Stimulated activated effector memory CD8-positive, alpha-beta T cell treated with anti-CD3 and anti-CD28 coated beads, Interleukin-12 subunit alpha, Interleukin-12 subunit beta, amount 100 ng/mL, for 72 hours (primary cell): Measurements from ENCODE around the gene KIF3B.
"Not testable (repeated sequence)": the region's sequence is repeated elsewhere in the genome, so short reads cannot be mapped to it uniquely, and the experiment has no call there.

Source experiments
- ATAC-seq: fragments of 150-1000 bp; cut with Tn5 transposase; 2 replicates; pipeline ENCODE4 v1.10.0; 2021
- DNase-seq, 2 donors: peaks; one replicate each; pipeline ENCODE4 v3.0.0; 2021 to 2022; ENCODE audit warnings: low spot score in 2 of 2
- H3K27ac Mint-ChIP-seq: one replicate; pipeline ENCODE4 v1.8.0; 2022; ENCODE audit warnings: mild to moderate bottlenecking, mixed read lengths
- H3K36me3 Mint-ChIP-seq: one replicate; pipeline ENCODE4 v1.8.0; 2022; ENCODE audit warnings: mild to moderate bottlenecking, mixed read lengths
- H3K4me1 Mint-ChIP-seq: one replicate; pipeline ENCODE4 v1.8.0; 2022; ENCODE audit warnings: mixed read lengths
- H3K4me3 Mint-ChIP-seq: one replicate; pipeline ENCODE4 v1.8.0; 2022; ENCODE audit warnings: mild to moderate bottlenecking, mixed read lengths
- H3K9me3 Mint-ChIP-seq: one replicate; pipeline ENCODE4 v1.8.0; 2022; ENCODE audit warnings: mixed read lengths

The KIF3B gene

GRCh38 chr20:32325706-32326503 is 48.5 kb downstream of the KIF3B start:
- H3K27ac Mint-ChIP-seq: peak overlapping the region; percentile 11
- H3K36me3 Mint-ChIP-seq: peaks cover 86% of the 10 kb centered on the region
- no peaks in the 10 kb centered on the region for H3K9me3 Mint-ChIP-seq
- DNase-seq (no peak), ATAC-seq (peak; percentile 67)
- H3K4me1 Mint-ChIP-seq: peaks cover 14% of the 10 kb centered on the region
- H3K4me3 Mint-ChIP-seq: no peak overlapping the region

- peak overlapping the region; percentile 11 for H3K27ac Mint-ChIP-seq
Measured at GRCh38 chr20:32326504-32326845, 49.0 kb downstream of the KIF3B start.

GRCh38 chr20:32327087-32327681 is 49.7 kb downstream of the KIF3B start:
- H3K4me1 Mint-ChIP-seq: peaks cover 19% of the 10 kb centered on the region
- DNase-seq (no peak), ATAC-seq (no peak)
- peak overlapping the region; percentile 11 for H3K27ac Mint-ChIP-seq
- peaks cover 86% of the 10 kb centered on the region for H3K36me3 Mint-ChIP-seq
- H3K4me3 Mint-ChIP-seq: no peak overlapping the region
- H3K9me3 Mint-ChIP-seq: no peaks in the 10 kb centered on the region

More at GRCh38 chr20:32326504-32326845, 49.0 kb downstream of the KIF3B start:
- Mint-ChIP-seq H3K36me3 (peaks cover 86% of the 10 kb centered on the region), H3K9me3 (no peaks in the 10 kb centered on the region), H3K4me3 (no peak overlapping the region), H3K4me1 (peaks cover 14% of the 10 kb centered on the region)
- DNase-seq (no peak), ATAC-seq (peak; percentile 51)

- Mint-ChIP-seq H3K27ac (no peak overlapping the region), H3K9me3 (no peaks in the 10 kb centered on the region), H3K4me3 (no peak overlapping the region), H3K4me1 (peaks cover 44% of the 10 kb centered on the region), H3K36me3 (peaks cover 100% of the 10 kb centered on the region)
- no peak for ATAC-seq
- no peak for DNase-seq
Measured at GRCh38 chr20:32329817-32330554, 52.5 kb downstream of the KIF3B start.

- no peak overlapping the region for H3K4me3 Mint-ChIP-seq
- DNase-seq (no peak), ATAC-seq (no peak)
- peaks cover 98% of the 10 kb centered on the region for H3K36me3 Mint-ChIP-seq
- H3K27ac Mint-ChIP-seq: no peak overlapping the region
- H3K4me1 Mint-ChIP-seq: peaks cover 46% of the 10 kb centered on the region
- no peaks in the 10 kb centered on the region for H3K9me3 Mint-ChIP-seq
Measured at GRCh38 chr20:32330555-32330897, 53.1 kb downstream of the KIF3B start.

GRCh38 chr20:32332614-32333013 is 55.2 kb downstream of the KIF3B start:
- H3K36me3 Mint-ChIP-seq: peaks cover 97% of the 10 kb centered on the region
- H3K4me1 Mint-ChIP-seq: peaks cover 52% of the 10 kb centered on the region
- ATAC-seq: no peak
- peak overlapping the region; percentile 69 for H3K4me3 Mint-ChIP-seq
- no peaks in the 10 kb centered on the region for H3K9me3 Mint-ChIP-seq
- peak overlapping the region; percentile 93 for H3K27ac Mint-ChIP-seq
- DNase-seq: peak in 1 of 2 donors; percentile 68

- peak; percentile 95 for ATAC-seq
Measured at GRCh38 chr20:32333181-32333987, 55.9 kb downstream of the KIF3B start.

GRCh38 chr20:32333988-32334885 is 56.8 kb downstream of the KIF3B start:
- DNase-seq (peak; percentile 42 to 80), ATAC-seq (peak; percentile 63)
- Mint-ChIP-seq H3K4me1 (peaks cover 52% of the 10 kb centered on the region), H3K9me3 (no peaks in the 10 kb centered on the region), H3K36me3 (peaks cover 95% of the 10 kb centered on the region), H3K4me3 (peak overlapping the region; percentile 69), H3K27ac (peak overlapping the region; percentile 93)

More at GRCh38 chr20:32333181-32333987, 55.9 kb downstream of the KIF3B start:
- Mint-ChIP-seq H3K36me3 (peaks cover 97% of the 10 kb centered on the region), H3K27ac (peak overlapping the region; percentile 93), H3K4me3 (peak overlapping the region; percentile 69), H3K4me1 (peaks cover 52% of the 10 kb centered on the region), H3K9me3 (no peaks in the 10 kb centered on the region)
- DNase-seq: peak; percentile 40 to 84

- no peaks in the 10 kb centered on the region for H3K9me3 Mint-ChIP-seq
- H3K27ac Mint-ChIP-seq: peak overlapping the region; percentile 68
- no peak overlapping the region for H3K4me3 Mint-ChIP-seq
- H3K36me3 Mint-ChIP-seq: peaks cover 68% of the 10 kb centered on the region
- DNase-seq (no peak), ATAC-seq (no peak)
- H3K4me1 Mint-ChIP-seq: peaks cover 56% of the 10 kb centered on the region
Measured at GRCh38 chr20:32336918-32337347, 59.5 kb downstream of the KIF3B start.

- DNase-seq: no peak
- peaks cover 63% of the 10 kb centered on the region for H3K36me3 Mint-ChIP-seq
- peaks cover 51% of the 10 kb centered on the region for H3K4me1 Mint-ChIP-seq
- no peak overlapping the region for H3K4me3 Mint-ChIP-seq
- no peaks in the 10 kb centered on the region for H3K9me3 Mint-ChIP-seq
- ATAC-seq: no peak
- H3K27ac Mint-ChIP-seq: peak overlapping the region; percentile 44
Measured at GRCh38 chr20:32337937-32338661, 60.6 kb downstream of the KIF3B start.

- Mint-ChIP-seq H3K36me3 (peaks cover 57% of the 10 kb centered on the region), H3K4me1 (peaks cover 48% of the 10 kb centered on the region), H3K9me3 (no peaks in the 10 kb centered on the region), H3K27ac (peak overlapping the region; percentile 44), H3K4me3 (no peak overlapping the region)
- ATAC-seq: no peak
- no peak for DNase-seq
Measured at GRCh38 chr20:32338665-32339064, 61.2 kb downstream of the KIF3B start.

- DNase-seq: no peak
- peaks cover 53% of the 10 kb centered on the region for H3K36me3 Mint-ChIP-seq
- peaks cover 44% of the 10 kb centered on the region for H3K4me1 Mint-ChIP-seq
- peak overlapping the region; percentile 44 for H3K27ac Mint-ChIP-seq
- no peak overlapping the region for H3K4me3 Mint-ChIP-seq
- no peak for ATAC-seq
- no peaks in the 10 kb centered on the region for H3K9me3 Mint-ChIP-seq
Measured at GRCh38 chr20:32339116-32339515, 61.7 kb downstream of the KIF3B start.

- peak overlapping the region; percentile 53 for H3K27ac Mint-ChIP-seq
- H3K4me3 Mint-ChIP-seq, H3K9me3 Mint-ChIP-seq, ATAC-seq, DNase-seq: not testable (repeated sequence)
- H3K4me1 Mint-ChIP-seq: peaks cover 28% of the 10 kb centered on the region
- H3K36me3 Mint-ChIP-seq: peaks cover 41% of the 10 kb centered on the region
Measured at GRCh38 chr20:32341053-32341452, 63.6 kb downstream of the KIF3B start.
